Measurements from ENCODE around the gene ARHGAP8.

ARHGAP8 gene

DNA sequence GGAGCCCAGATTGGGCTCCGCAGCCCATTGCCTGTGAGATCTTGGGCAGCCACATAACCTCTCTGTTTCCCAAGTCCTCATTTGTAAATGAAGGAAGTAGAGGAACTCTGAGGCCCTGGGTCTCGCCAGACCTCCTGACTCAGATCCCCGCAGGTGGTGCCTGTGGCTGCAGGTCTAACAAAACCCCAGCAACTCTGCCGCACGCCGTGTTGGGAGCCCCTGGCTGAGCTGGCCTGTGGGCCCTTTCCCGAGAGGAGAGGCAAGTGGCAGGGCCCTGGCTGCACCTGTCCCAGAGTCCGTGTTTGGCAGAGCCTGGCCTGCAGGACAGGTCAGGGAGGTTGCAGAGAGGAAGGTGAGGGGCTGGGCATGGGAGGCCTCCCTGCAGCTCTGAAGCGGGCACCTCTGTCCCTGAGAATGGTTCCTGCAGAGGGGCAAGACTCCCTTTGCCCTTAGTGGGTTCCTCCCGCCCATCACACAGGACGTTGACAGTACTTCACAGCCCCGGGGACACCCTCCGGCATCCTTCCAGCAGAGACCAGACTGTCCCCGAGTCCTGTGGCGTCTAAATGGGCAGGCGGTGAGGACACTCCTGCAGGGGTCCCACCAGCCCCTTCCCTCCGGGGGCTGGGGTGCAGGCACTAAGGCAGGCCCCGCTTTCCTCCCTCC, 67.7 kb downstream of the ARHGAP8 start:
- H2AK5ac ChIP-seq (ENCODE audit: low read length, severe bottlenecking) = no peak overlapping the region
- H3K27ac ChIP-seq (ENCODE audit: low read length, poor library complexity, severe bottlenecking) = no peak overlapping the region
- no peak overlapping the region for H2BK15ac ChIP-seq (ENCODE audit: low read depth, poor library complexity, severe bottlenecking)
- no peak overlapping the region for H3K23ac ChIP-seq (ENCODE audit: low read length in 2 of 2)
- no peaks in the 10 kb centered on the region for H3K36me3 ChIP-seq (ENCODE audit: control insufficient read depth in 1 of 2, insufficient read depth in 2 of 2, low read depth in 1 of 2, low read length in 2 of 2)
- no peak overlapping the region for H4K8ac ChIP-seq (ENCODE audit: low read length)
- H3K4me1 ChIP-seq (ENCODE audit: control insufficient read depth, insufficient read depth, low read depth, low read length) = peaks cover 1% of the 10 kb centered on the region
- no peak for DNase-seq
- no peak overlapping the region for H3K4ac ChIP-seq (ENCODE audit: low read depth in 1 of 2, low read length in 2 of 2)
- H3K9ac ChIP-seq (ENCODE audit: low read length) = no peak overlapping the region
- WGBS = 77% methylated on average over 18 of the region's 18 CpGs
- no peak overlapping the region for H2BK5ac ChIP-seq (ENCODE audit: low read depth, low read length, poor library complexity, severe bottlenecking)
- peaks cover 14 to 50% of the 10 kb centered on the region in 2 experiments for H3K27me3 ChIP-seq (ENCODE audit: control insufficient read depth in 1 of 2, insufficient read depth in 1 of 2, low read length in 2 of 2)
- H3K79me1 ChIP-seq (replicated peaks; ENCODE audit: low read length, poor library complexity, severe bottlenecking) = no peaks in the 10 kb centered on the region
- no peaks in the 10 kb centered on the region for H3K9me3 ChIP-seq (ENCODE audit: control insufficient read depth, low read length)
- no peak overlapping the region for H2AFZ ChIP-seq (ENCODE audit: low read depth, low read length)
- no peak overlapping the region for H3K18ac ChIP-seq (ENCODE audit: low read depth in 1 of 2, low read length in 2 of 2)
- H3K4me3 ChIP-seq (ENCODE audit: insufficient read depth in 1 of 2, low read depth in 1 of 2, low read length in 2 of 2) = no peak overlapping the region
- no peak overlapping the region for H3K14ac ChIP-seq (ENCODE audit: low read length in 2 of 2)
- no peak overlapping the region for H2BK120ac ChIP-seq (ENCODE audit: low read depth, low read length)
- H4K91ac ChIP-seq (ENCODE audit: low read length) = no peak overlapping the region
- no peak overlapping the region for H3K4me2 ChIP-seq (ENCODE audit: low read length, poor library complexity, severe bottlenecking)
- no peak overlapping the region for H2BK12ac ChIP-seq (ENCODE audit: low read length in 2 of 2)

DNA sequence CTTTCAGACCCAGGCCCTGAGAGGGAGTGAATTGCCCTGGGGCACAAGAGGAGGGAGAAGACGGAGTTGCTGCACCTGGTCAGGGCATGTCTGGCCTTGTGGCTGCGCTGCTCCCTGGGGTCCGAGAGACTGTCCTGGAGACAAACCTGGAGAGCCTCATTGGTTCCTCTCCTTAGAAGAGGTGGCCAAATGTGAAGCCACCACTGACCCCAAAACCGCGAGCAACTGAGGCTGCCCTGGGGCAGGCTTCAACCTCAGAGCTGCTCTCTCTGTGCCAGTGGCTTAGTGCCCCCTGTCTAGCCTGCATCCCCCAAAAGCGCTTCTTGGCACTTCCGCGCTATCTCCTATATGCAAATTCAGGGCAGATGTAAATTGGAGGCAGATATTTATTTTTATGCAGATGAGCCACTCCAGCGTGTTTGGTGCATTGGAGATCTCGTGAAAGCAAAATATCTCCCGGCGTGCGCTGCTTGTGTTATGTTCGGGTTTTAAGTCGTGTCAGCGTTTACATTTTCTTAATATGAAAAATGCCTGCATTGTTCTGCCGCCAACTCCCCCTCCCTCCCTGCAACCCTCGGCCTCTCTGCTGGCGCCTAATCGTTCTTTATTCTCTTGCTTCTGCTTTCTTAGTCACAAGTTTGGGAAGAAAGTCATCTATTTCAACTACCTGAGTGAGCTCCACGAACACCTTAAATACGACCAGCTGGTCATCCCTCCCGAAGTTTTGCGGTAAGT, 69.5 kb downstream of the ARHGAP8 start:
- Histone ChIP-seq H2BK5ac (ENCODE audit: low read depth, low read length, poor library complexity, severe bottlenecking) (no peak overlapping the region), H2BK120ac (ENCODE audit: low read depth, low read length) (no peak overlapping the region), H3K27me3 (ENCODE audit: control insufficient read depth in 1 of 2, insufficient read depth in 1 of 2, low read length in 2 of 2) (peaks cover 14 to 46% of the 10 kb centered on the region in 2 experiments), H3K4me3 (ENCODE audit: insufficient read depth in 1 of 2, low read depth in 1 of 2, low read length in 2 of 2) (no peak overlapping the region), H3K9me3 (ENCODE audit: control insufficient read depth, low read length) (no peaks in the 10 kb centered on the region), H3K23ac (ENCODE audit: low read length in 2 of 2) (no peak overlapping the region), H3K18ac (ENCODE audit: low read depth in 1 of 2, low read length in 2 of 2) (no peak overlapping the region), H4K91ac (ENCODE audit: low read length) (no peak overlapping the region), H3K4me2 (ENCODE audit: low read length, poor library complexity, severe bottlenecking) (no peak overlapping the region), H3K4ac (ENCODE audit: low read depth in 1 of 2, low read length in 2 of 2) (no peak overlapping the region), H3K4me1 (ENCODE audit: control insufficient read depth, insufficient read depth, low read depth, low read length) (peaks cover 1% of the 10 kb centered on the region), H2AFZ (ENCODE audit: low read depth, low read length) (no peak overlapping the region), H3K36me3 (ENCODE audit: control insufficient read depth in 1 of 2, insufficient read depth in 2 of 2, low read depth in 1 of 2, low read length in 2 of 2) (no peaks in the 10 kb centered on the region), H2BK12ac (ENCODE audit: low read length in 2 of 2) (no peak overlapping the region), H3K27ac (ENCODE audit: low read length, poor library complexity, severe bottlenecking) (no peak overlapping the region), H3K79me1 (replicated peaks; ENCODE audit: low read length, poor library complexity, severe bottlenecking) (no peaks in the 10 kb centered on the region), H3K14ac (ENCODE audit: low read length in 2 of 2) (no peak overlapping the region), H2BK15ac (ENCODE audit: low read depth, poor library complexity, severe bottlenecking) (no peak overlapping the region), H4K8ac (ENCODE audit: low read length) (no peak overlapping the region), H3K9ac (ENCODE audit: low read length) (no peak overlapping the region), H2AK5ac (ENCODE audit: low read length, severe bottlenecking) (no peak overlapping the region)
- WGBS = 89% methylated on average over 24 of the region's 24 CpGs
- DNase-seq = no peak

DNA sequence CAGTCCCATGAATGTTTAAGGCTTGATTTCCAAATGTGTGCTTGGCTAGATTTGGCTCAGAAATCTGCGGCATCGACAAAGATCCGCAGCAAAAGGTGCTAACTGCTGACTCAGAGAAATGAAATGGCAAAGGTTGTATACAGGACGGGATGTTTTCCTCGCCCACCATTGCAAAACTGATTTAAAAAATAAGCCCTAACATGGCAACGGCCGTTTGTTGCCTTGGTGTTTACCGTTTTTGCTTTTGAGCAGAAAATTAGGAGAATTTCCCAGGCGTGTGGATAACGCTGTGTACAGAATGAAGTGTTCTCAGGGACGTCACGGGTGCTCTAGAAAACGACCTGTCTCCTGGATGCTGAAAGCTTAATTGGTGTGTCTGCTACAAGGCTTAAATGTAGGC, 70.2 kb downstream of the ARHGAP8 start:
- no peaks in the 10 kb centered on the region for H3K36me3 ChIP-seq (ENCODE audit: control insufficient read depth in 1 of 2, insufficient read depth in 2 of 2, low read depth in 1 of 2, low read length in 2 of 2)
- peaks cover 14 to 46% of the 10 kb centered on the region in 2 experiments for H3K27me3 ChIP-seq (ENCODE audit: control insufficient read depth in 1 of 2, insufficient read depth in 1 of 2, low read length in 2 of 2)
- no peaks in the 10 kb centered on the region for H3K79me1 ChIP-seq (replicated peaks; ENCODE audit: low read length, poor library complexity, severe bottlenecking)
- H4K91ac ChIP-seq (ENCODE audit: low read length) = no peak overlapping the region
- 81% methylated on average over 13 of the region's 13 CpGs for WGBS
- H2BK5ac ChIP-seq (ENCODE audit: low read depth, low read length, poor library complexity, severe bottlenecking) = no peak overlapping the region
- no peak overlapping the region for H3K4ac ChIP-seq (ENCODE audit: low read depth in 1 of 2, low read length in 2 of 2)
- no peak overlapping the region for H3K9ac ChIP-seq (ENCODE audit: low read length)
- no peak overlapping the region for H2AFZ ChIP-seq (ENCODE audit: low read depth, low read length)
- no peak overlapping the region for H2BK120ac ChIP-seq (ENCODE audit: low read depth, low read length)
- H2AK5ac ChIP-seq (ENCODE audit: low read length, severe bottlenecking) = no peak overlapping the region
- no peak overlapping the region for H2BK12ac ChIP-seq (ENCODE audit: low read length in 2 of 2)
- H3K9me3 ChIP-seq (ENCODE audit: control insufficient read depth, low read length) = no peaks in the 10 kb centered on the region
- no peak overlapping the region for H3K27ac ChIP-seq (ENCODE audit: low read length, poor library complexity, severe bottlenecking)
- H2BK15ac ChIP-seq (ENCODE audit: low read depth, poor library complexity, severe bottlenecking) = no peak overlapping the region
- H4K8ac ChIP-seq (ENCODE audit: low read length) = no peak overlapping the region
- H3K4me3 ChIP-seq (ENCODE audit: insufficient read depth in 1 of 2, low read depth in 1 of 2, low read length in 2 of 2) = no peak overlapping the region
- H3K14ac ChIP-seq (ENCODE audit: low read length in 2 of 2) = no peak overlapping the region
- no peak overlapping the region for H3K4me2 ChIP-seq (ENCODE audit: low read length, poor library complexity, severe bottlenecking)
- DNase-seq = no peak
- H3K4me1 ChIP-seq (ENCODE audit: control insufficient read depth, insufficient read depth, low read depth, low read length) = peaks cover 1% of the 10 kb centered on the region
- H3K23ac ChIP-seq (ENCODE audit: low read length in 2 of 2) = no peak overlapping the region
- no peak overlapping the region for H3K18ac ChIP-seq (ENCODE audit: low read depth in 1 of 2, low read length in 2 of 2)

DNA sequence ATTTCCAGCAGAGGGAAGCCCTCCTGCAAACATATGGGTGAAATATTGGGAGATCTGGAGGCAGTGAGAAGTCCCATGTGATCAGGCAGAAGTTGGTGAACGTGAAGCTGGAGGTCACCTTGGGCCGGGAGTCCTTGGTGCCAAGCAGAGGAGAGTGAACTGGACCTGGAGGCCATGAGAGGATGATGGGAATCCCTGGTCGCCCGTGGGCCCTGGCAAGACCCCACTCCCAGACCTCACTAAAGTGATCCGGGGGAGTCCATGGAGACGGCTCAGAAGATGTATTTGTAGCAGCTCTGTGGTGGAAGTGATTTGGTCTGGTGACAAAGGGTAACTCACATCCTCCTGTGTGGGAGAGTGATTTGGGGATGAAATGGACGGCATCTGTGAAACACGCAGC, 71.0 kb downstream of the ARHGAP8 start:
- Histone ChIP-seq H3K4ac (ENCODE audit: low read depth in 1 of 2, low read length in 2 of 2) (no peak overlapping the region), H3K36me3 (ENCODE audit: control insufficient read depth in 1 of 2, insufficient read depth in 2 of 2, low read depth in 1 of 2, low read length in 2 of 2) (no peaks in the 10 kb centered on the region), H3K27ac (ENCODE audit: low read length, poor library complexity, severe bottlenecking) (no peak overlapping the region), H4K91ac (ENCODE audit: low read length) (no peak overlapping the region), H3K79me1 (replicated peaks; ENCODE audit: low read length, poor library complexity, severe bottlenecking) (no peaks in the 10 kb centered on the region), H4K8ac (ENCODE audit: low read length) (no peak overlapping the region), H3K9me3 (ENCODE audit: control insufficient read depth, low read length) (no peaks in the 10 kb centered on the region), H3K4me3 (ENCODE audit: insufficient read depth in 1 of 2, low read depth in 1 of 2, low read length in 2 of 2) (no peak overlapping the region), H3K27me3 (ENCODE audit: control insufficient read depth in 1 of 2, insufficient read depth in 1 of 2, low read length in 2 of 2) (peaks cover 14 to 46% of the 10 kb centered on the region in 2 experiments), H3K14ac (ENCODE audit: low read length in 2 of 2) (no peak overlapping the region), H3K18ac (ENCODE audit: low read depth in 1 of 2, low read length in 2 of 2) (no peak overlapping the region), H3K23ac (ENCODE audit: low read length in 2 of 2) (no peak overlapping the region), H2AK5ac (ENCODE audit: low read length, severe bottlenecking) (no peak overlapping the region), H2BK15ac (ENCODE audit: low read depth, poor library complexity, severe bottlenecking) (no peak overlapping the region), H2BK120ac (ENCODE audit: low read depth, low read length) (no peak overlapping the region), H3K4me2 (ENCODE audit: low read length, poor library complexity, severe bottlenecking) (no peak overlapping the region), H2BK12ac (ENCODE audit: low read length in 2 of 2) (no peak overlapping the region), H3K4me1 (ENCODE audit: control insufficient read depth, insufficient read depth, low read depth, low read length) (peaks cover 1% of the 10 kb centered on the region), H3K9ac (ENCODE audit: low read length) (no peak overlapping the region), H2AFZ (ENCODE audit: low read depth, low read length) (no peak overlapping the region), H2BK5ac (ENCODE audit: low read depth, low read length, poor library complexity, severe bottlenecking) (no peak overlapping the region)
- no peak for DNase-seq
- WGBS = 94% methylated on average over 6 of the region's 8 CpGs

Measured in mesenchymal stem cell (in vitro differentiated cells and primary cell).